GF-D8 (cell line): ENCODE results near the gene IFI30.

Experiments
- DNase-seq: peaks from one replicate; lab custom pipeline; 2025; lab: John Stamatoyannopoulos, UW

IFI30 gene

GRCh38 chr19:18171605-18172327, 1.8 kb upstream of the IFI30 start:
- no peak for DNase-seq

- DNase-seq = no peak
Measured at GRCh38 chr19:18172331-18173053, 1.1 kb upstream of the IFI30 start.

GRCh38 chr19:18173054-18173571, 500 bp upstream of the IFI30 start:
- peak; percentile 35 for DNase-seq

DNA sequence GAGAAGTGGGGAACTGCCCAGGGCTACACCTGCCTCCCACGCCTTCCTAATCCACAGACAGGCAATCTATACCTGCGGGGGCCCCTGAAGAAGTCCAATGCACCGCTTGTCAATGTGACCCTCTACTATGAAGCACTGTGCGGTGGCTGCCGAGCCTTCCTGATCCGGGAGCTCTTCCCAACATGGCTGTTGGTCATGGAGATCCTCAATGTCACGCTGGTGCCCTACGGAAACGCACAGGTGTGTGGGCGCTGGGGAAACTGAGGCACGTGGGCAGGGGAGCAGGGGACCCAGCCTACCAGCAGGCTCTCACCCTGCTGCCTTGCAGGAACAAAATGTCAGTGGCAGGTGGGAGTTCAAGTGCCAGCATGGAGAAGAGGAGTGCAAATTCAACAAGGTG, 1.4 kb downstream of the IFI30 start:
- DNase-seq = no peak

- DNase-seq = no peak
Measured at GRCh38 chr19:18176367-18177310, 3.0 kb downstream of the IFI30 start.

- DNase-seq = peak; percentile 16
Measured at GRCh38 chr19:18179957-18180356, 6.3 kb downstream of the IFI30 start.

DNA sequence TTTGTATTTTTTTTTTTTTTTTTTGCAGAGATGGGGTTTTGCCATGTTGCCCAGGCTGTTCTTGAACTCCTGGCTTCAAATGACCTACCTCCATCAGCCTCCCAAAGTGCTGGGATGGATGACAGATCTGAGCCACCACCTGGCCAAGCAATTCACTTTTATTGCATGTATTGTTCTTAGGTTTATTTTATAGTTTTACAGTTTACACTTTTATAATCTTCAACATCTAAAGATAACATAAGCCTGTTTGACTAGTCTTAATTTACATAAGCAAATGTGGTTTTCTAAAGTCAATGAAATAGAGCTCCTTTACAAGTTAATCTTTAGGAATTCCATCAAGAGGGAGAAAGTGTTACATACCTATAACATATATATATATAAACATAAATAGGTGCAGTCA, 9.9 kb downstream of the IFI30 start:
- DNase-seq = no peak

- no peak for DNase-seq
Measured at GRCh38 chr19:18185538-18185937, 11.9 kb downstream of the IFI30 start.

- no peak for DNase-seq
Measured at GRCh38 chr19:18190278-18190677, 16.7 kb downstream of the IFI30 start.

GRCh38 chr19:18191640-18192062, 18.0 kb downstream of the IFI30 start:
- DNase-seq = no peak

DNA sequence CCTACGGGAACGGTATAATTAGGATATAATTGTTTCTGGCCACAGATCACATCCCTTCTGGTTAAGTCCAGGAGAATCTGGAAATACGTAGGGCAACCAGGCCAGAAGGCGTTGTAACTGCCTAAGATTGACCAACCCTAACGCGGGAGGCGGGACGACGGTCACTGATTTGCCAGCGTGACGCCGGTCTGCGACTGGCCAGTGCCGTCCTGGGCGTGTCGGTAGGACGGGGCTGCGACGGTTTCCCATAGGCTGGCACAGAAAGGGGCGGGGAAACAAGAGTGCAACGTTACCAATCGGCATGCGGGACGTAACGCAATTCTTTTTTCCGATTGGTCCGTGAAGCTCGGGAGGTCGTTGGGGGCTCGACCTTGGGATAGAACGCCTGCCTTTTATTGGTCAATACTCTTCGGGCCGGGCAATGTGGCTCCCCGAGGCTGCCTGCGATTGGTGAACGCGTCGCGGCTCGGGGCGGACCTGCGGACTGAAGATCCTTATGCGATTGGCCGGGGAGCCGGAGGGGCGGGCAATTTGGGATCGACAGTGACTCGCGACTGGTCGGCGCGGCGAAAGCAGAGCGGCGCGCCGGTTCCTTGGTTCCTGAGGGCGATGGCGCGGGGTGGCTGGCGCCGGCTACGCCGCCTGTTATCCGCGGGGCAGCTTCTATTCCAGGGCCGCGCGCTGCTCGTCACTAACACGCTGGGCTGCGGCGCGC, 19.2 kb downstream of the IFI30 start, which contains the start of gene MPV17L2:
Gene MPV17L2 (plus strand): TSS at position 546 of the 715 bp plus-strand sequence. CDS start 64 bp downstream, at position 610.
- DNase-seq = peak; percentile 99

GRCh38 chr19:18193388-18194180, 20.0 kb downstream of the IFI30 start:
- no peak for DNase-seq

- DNase-seq = no peak
Measured at GRCh38 chr19:18194181-18194530, 20.5 kb downstream of the IFI30 start.

- DNase-seq = no peak
Measured at GRCh38 chr19:18194554-18195238, 21.1 kb downstream of the IFI30 start.

DNA sequence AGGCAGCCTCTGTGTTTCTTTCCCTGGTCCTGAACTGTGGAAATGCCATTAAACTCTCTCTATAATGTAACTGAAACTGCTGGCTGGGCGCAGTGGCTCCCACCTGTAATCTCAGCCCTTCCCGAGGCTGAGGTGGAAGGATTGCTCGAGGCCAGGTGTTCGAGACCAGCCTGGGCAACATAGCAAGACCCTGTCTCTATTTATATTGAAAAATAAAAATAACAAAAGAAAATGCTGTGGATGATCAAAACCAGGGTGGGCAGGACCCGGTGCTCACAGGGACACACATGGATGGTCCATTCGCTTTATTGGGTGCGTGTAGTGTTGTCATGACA, 22.9 kb downstream of the IFI30 start:
- DNase-seq = no peak

- no peak for DNase-seq
Measured at GRCh38 chr19:18197306-18197705, 23.7 kb downstream of the IFI30 start.

DNA sequence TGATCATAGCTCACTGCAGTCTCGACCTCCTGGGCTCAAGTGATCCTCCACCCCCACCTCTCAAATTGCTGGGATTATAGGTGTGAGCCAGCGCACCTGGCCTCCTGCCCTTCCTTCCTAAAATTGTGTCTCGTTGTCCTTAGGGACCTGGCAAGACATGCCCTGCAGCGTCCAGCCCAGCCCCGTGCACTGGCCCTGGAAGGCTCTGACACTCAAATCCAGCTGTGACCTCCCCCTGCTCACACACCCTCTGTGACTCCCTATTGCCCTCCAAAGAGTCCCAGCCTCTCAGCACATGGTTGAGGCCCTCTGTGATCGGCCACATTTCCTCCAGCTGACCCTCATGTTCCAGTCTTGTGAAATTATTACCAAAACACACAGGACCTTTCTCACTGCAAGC, 24.3 kb downstream of the IFI30 start:
- DNase-seq = no peak

DNA sequence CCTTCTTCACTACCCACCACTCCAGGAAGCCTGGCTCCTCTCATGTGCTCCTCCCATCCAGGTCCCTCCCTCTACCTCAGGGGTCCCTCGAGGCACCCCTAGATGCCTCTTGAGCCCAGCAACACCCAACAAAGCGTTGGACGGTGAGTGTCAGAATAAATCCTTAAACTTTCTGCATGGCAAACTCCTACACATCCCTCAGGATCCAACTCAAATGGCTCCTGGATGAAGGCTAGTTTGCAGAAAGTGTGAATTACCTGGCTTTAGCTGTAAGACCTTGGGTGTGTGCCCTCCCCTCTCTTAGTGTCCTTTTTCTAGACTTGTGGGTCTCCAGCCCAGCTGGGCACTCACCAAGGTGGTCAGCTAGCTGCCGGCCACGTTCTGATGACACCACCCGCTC, 24.8 kb downstream of the IFI30 start:
- DNase-seq = no peak

GRCh38 chr19:18202397-18202777, 28.8 kb downstream of the IFI30 start:
- DNase-seq = no peak

DNA sequence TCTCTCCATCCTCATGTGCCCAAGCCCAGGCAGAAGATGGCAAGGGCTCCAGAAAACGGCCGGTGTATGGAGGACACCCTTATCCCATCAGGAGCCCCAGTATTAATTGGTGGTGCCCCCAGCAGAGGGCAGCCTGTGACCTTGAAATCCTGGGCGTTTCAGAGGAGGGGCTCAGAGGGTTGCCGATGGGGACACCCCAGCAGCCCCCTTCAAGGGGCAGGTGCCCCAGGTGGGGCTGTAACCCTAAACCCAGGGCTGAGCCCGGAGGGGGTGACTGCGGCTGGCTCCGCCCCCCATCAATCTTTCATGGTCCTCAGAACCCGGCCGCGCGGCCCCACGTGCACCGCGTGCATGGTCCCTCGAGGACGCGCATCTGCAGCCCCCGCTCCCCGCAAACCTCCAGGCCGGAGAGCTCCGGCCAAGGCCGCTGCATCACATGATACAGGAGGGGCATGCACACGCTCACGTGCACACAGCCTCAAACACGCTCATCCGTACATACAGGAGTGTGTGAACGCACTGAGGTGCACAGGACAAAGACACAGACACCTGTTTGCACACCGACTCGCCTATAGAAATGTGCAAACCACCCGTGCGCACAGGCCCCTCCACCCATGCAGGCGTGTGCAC, 29.3 kb downstream of the IFI30 start:
- DNase-seq = peak; percentile 20
